RPMI8226 (cell line): ENCODE measurements around the gene HOXA13.
A peak's percentile ranks its signal among the peaks of the same experiment; 100 is the strongest.

ENCODE experiments used
- DNase-seq: peaks from one replicate; pipeline ENCODE4 v3.0.0-alpha.2; 2015

HOXA13 gene

GRCh38 chr7:27157702-27158431 lies 42.0 kb downstream of the HOXA13 start:
- DNase-seq: no peak

DNA sequence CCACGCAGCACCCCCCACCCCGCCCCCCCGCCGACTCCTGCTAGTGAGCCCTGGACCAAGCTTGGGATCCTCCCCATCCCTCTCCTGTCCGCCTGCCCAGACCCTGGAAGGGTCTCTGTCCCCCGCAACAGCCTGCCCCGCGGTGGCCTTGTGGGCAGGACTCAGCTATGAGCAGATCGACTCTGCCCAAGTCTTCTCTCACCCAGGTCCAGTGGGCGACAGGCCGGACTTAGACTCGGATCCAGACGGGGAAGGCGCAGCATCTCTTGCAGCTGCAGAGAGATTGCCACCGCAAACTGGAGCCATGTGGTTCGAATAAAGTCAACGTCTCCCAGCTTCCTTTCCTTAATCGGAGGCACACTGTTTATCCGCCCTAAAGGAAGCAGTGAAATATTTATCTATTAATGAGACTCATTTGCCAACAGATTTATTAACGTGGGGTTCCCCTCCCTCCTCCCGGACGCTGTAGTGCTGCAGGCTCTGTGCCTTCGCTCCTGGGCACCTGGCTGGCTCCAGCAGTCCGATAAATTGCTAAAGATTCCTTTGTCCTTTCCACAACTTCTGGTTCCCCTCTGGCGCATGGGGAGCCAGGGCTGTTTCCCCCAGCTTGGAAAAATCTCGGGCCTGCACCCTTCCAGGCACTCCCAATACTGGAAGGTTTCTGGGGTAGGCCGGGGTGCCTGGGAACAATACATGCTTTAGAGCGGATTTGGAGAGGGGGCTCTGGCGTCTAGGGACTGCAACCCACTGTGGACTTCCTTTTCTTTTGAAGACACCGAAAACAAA lies 42.8 kb downstream of the HOXA13 start:
- no peak for DNase-seq

GRCh38 chr7:27156508-27156898 lies 43.4 kb downstream of the HOXA13 start, which contains the start of gene HOXA7:
HOXA7 (minus strand) TSS chr7:27156675; CDS start chr7:27156545, 130 bp downstream.
- DNase-seq: no peak

DNA sequence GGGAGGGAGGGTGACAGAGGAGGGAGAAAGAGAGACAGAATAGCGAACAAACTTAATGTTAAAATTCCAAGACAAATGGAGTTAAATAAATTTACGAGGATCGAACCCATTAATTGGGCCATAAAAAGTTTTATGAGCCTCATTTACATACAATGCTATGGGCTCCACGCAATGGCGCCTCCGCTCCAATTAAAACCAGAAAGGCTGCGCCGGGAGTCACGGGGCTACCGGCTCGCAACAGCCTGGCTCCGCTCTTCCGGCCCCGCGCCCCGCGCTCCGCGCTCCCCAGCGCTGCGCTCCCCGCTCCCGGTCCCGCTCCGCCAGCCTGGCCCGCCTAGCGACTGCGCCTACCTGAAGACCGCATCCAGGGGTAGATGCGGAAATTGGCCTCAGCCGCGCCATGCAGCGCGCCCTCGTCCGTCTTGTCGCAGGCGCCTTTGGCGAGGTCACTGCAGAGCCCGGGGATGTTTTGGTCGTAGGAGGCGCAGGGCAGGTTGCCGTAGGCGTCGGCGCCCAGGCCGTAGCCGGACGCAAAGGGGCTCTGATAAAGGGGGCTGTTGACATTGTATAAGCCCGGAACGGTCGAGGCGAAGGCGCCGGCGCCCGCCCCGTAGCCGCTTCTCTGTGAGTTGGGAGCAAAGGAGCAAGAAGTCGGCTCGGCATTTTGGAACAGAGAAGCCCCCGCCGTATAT lies 43.9 kb downstream of the HOXA13 start:
- no peak for DNase-seq

DNA sequence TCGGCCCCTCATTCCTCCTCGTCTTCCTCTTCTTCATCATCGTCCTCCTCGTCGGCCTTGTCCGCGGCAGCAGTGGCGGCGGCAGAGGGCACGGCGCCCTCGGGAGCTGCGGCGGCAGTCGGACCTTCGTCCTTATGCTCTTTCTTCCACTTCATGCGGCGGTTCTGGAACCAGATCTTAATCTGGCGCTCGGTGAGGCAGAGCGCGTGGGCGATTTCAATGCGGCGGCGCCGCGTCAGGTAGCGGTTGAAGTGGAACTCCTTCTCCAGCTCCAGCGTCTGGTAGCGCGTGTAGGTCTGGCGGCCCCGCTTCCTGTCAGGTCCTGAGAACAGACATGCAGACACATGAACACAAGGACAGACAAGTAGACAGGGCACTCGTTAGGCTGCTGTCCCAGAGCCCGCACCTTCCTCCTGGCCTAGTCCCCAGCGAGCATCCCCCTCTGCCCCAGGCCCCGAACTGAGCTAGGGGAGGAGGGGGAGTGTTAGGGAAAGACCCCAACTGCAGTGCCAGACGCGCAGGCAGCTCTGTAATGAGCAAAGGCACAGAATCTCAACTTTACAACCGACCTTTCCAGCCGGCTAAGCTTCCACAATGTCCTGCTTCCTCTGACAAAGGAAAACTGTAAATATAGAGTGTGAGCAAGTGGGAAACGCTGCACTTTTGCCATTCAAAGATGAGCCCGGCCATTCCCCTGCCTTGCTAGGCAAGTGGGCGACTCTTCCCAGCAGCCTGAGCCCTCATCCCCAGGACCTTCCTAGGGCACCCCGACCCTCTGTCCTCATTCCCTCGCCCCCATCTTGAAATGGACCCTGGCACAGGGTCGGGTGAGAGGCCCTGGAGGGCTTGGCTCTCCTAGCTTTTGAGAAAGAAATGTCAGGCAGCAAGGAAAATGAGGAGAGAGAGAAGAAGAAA lies 44.7 kb downstream of the HOXA13 start:
- no peak for DNase-seq

DNA sequence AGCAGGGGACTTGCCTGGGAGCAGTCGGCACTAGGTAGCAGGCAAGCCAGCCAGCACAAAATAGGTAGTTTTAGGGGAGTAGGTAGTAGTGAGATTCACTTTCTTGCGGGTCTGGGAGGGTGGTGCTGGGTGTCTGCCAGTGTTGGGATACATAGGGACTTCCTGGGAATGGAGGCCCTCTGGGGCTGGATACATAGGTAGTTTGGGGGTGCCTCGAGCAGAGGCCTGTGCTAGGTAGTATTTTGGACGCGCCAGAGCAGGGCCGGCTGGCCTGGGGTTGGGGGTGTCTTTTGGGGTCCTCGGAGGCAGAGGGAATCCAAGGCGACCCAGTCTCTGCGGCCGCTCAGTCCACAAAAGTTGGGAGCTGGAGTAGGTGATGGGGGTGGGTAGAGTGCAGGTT lies 45.5 kb downstream of the HOXA13 start:
- no peak for DNase-seq

- no peak for DNase-seq
These were observed 46.4 kb downstream of the HOXA13 start for GRCh38 chr7:27153526-27153925.

DNA sequence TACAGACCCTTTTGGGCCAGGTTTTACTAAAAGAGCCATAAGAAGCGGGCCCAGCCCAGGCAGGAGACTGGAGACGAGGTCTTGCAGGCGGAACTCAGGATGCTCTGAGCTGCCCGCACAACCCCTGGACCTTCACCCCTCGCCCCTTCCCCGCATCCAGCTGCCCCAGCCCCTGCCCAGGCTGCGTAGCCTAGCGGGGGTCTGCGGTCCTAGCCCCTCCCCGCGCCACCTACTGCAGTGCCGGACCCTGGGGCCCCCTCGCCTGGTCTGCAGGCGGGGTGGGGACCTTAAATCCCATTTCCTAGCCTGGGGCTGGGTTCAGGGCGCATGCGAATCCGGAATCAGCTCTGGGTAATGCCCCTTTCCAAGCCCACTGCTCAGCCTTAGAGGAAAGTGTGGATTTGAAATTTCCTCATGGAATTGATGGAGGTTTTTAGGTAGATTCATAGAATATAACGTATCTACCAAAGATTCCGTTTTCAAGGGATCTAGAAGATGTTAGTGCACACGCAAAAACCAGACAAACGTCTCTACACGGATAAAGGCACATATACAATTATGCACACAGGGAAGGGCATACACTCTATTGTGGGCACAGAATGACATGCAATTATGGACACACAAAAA lies 47.0 kb downstream of the HOXA13 start:
- DNase-seq: no peak

- no peak for DNase-seq
These were observed 47.7 kb downstream of the HOXA13 start, which contains the start of gene HOXA3 for GRCh38 chr7:27151931-27152815. HOXA3 (minus strand) TSS chr7:27152583; CDS start chr7:27110640, 41,943 bp downstream.

GRCh38 chr7:27151341-27151930 lies 48.5 kb downstream of the HOXA13 start:
- no peak for DNase-seq

GRCh38 chr7:27150568-27151340 lies 49.1 kb downstream of the HOXA13 start:
- DNase-seq: peak; percentile 80

DNA sequence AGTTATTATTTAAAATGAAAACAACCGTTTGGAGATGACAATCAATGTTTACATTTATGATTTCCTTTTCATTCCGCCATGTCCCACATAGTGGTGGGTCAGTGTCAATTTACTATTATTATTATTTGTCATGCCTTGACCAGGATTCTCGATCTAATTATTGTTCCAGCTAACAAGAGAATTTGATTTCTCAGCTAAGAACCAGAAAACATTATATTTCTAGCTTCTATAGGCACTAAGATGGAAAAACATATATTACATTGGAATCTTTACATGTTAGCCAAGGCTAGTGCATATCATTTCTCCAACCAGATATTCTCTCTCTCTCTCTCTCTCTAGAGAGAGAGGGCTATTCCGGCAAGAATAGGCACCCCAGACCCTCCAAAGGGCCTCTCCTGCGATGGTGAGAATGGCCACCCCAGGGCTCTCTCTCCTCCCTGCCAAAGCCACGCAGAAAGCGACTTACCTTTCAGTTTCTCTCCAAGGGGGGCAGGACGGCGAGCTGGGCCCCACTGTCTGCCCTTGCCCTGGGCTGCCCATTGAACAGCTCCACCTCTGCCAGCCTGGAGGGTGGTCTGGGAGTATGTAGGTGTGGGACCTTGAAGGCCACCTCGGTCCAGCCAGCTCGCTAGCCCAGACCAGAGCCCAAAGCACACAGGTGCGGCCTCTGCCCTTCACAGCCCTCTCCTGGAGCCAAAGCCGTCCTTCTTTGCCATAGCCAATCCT lies 49.9 kb downstream of the HOXA13 start:
- no peak for DNase-seq

DNA sequence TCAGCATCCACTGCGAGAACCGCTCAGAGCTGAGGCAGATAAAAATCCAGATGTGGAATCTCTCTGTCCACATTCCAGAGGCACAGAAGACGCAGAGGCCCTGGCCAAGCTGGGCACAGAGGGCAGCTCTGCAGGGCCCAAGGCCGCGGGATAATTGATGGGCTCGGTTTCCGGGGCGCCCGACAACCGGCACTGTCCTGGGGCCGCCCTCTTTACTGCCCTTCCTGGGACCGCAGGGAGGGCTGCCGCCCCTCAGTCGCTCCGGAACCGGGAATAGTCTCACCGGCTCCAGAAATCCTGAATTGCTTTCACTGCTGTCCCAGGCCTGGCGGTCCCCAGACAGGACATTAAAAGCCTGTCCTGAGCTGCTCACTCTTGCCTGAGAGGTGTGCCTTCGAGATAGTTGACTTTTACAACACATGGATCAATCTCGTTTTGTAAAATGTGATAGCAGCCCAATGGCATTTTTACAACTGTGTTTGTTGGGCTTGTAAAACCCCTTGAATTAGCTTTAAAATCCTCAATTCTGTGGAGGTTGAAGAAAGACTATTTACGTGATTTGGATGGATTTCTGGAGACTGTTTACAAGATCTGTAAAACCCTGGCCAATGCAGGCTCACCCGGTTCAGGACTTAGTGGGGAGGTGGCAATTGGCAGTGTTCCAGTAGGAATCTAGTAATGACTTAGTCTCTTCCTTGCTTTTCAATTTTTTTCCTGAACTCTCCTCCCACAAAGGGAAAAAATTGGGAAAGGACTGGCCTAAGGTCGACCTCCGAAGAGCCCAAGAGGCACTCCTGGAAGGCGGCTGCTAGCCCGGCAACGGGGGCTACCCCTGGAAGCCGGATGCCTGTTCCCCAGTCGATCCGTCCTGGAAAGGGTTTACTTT lies 50.9 kb downstream of the HOXA13 start:
- no peak for DNase-seq

DNA sequence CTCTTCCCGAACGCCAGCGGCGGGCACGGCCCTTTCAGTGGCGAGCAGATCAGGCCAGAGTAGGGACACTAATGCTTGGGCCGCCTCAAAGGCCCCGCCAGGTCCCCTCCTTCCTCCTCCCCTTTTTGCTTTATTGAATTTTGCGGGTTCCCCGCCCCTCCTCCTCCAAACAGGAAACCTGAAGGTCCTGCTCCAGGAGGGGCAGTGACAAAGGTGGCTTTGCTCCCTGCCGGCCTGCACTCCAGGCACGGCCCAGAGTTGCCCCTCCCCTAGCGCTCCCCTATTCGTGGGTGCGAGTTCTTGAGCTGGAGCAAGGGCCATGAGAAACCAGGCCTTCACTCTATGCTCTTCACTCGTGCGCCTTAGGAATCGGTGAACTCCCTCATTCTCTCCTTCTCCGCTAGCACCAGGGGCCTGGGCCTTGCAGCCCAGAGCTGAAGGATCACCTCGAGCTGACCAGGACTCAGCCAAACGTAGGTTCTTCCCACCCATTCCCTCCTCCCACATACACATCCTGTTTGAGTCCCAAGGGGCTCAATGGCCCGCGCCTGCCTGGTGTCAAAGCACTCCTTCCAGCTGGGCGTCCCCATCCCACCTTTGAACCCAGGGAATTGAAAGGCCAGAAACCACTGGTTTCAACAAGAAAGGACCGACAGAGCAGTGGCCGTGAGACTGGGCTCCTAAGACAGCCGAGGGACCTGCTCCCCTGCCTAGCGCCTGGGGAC lies 51.7 kb downstream of the HOXA13 start:
- no peak for DNase-seq

- DNase-seq: no peak
These were observed 52.5 kb downstream of the HOXA13 start, which contains the start of gene HOXA6 for GRCh38 chr7:27147199-27148030. HOXA6 (minus strand) TSS chr7:27147774; CDS start chr7:27147749, 25 bp downstream.
